HL-60 (cell line): Measurements from ENCODE around the gene KRTAP5-2.

ENCODE experiments used
- POLR2AphosphoS5 ChIP-seq: IDR thresholded peaks from 2 replicates; pipeline ENCODE4 v1.6.1; 2012; ENCODE audit warnings: low read depth
- TF ChIP-seq, protein P1 (sequence below): IDR thresholded peaks from one replicate; pipeline ENCODE4 v1.5.1; 2011; ENCODE audit warnings: low read length, control low read depth, inconsistent platforms; ENCODE audit not compliant: insufficient read depth

DNA sequence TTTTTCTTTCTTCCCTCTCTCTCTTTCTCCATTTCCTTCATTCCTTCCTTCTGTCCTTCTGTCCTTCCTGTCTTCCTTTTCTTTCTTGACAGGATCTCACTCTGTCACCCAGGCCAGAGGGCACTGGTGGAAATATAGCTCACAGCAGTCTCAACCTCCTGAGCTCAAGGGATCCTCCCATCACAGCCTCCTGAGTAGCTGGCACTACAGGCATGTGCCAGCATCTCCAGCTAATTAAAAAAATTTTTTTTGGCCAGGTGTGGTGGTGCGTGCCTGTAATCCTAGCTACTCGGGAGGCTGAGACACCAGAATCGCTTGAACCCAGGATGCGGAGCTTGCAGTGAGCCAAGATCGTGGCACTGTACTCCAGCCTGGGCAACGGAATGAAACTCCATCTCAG, 21.3 kb downstream of the KRTAP5-2 start:
- TF ChIP-seq, protein P1, sequence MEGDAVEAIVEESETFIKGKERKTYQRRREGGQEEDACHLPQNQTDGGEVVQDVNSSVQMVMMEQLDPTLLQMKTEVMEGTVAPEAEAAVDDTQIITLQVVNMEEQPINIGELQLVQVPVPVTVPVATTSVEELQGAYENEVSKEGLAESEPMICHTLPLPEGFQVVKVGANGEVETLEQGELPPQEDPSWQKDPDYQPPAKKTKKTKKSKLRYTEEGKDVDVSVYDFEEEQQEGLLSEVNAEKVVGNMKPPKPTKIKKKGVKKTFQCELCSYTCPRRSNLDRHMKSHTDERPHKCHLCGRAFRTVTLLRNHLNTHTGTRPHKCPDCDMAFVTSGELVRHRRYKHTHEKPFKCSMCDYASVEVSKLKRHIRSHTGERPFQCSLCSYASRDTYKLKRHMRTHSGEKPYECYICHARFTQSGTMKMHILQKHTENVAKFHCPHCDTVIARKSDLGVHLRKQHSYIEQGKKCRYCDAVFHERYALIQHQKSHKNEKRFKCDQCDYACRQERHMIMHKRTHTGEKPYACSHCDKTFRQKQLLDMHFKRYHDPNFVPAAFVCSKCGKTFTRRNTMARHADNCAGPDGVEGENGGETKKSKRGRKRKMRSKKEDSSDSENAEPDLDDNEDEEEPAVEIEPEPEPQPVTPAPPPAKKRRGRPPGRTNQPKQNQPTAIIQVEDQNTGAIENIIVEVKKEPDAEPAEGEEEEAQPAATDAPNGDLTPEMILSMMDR, result no peak
- TF ChIP-seq POLR2AphosphoS5, result no peak
